HepG2 (cell line): ENCODE measurements around the gene KRTAP12-2. TPM values are rescaled to one million over a fixed set of nuclear protein-coding genes. Genes with fewer than 3 reads are reported as not detected.

Experiments
- KDM6A ChIP-seq: IDR thresholded peaks from 2 replicates; pipeline ENCODE4 v1.6.1; 2016; ENCODE audit warnings: low read depth
- KLF16 ChIP-seq, 2 experiments: sonication (generic) in 1 of 2; formaldehyde crosslinking in 1 of 2; IDR thresholded peaks; 2 replicates each; pipeline versions ENCODE4 v1.6.1 to v1.8.0; 2016 to 2023; ENCODE audit warnings: missing genetic modification reagents in 2 of 2, missing compliant biosample characterization in 1 of 2
- MNT ChIP-seq: fragments of 450-650 bp; IDR thresholded peaks from 2 replicates; pipeline ENCODE4 v1.6.1; 2016
- PRDM4 ChIP-seq: sonication (generic); formaldehyde crosslinking; IDR thresholded peaks from 2 replicates; pipeline ENCODE4 v1.9.0; 2021; ENCODE audit warnings: missing genetic modification reagents, borderline replicate concordance
- PRPF4 ChIP-seq: fragments of 200-400 bp; formaldehyde crosslinking; IDR thresholded peaks from 2 replicates; pipeline ENCODE4 v1.6.1; 2016; ENCODE audit warnings: low read length, low read depth; ENCODE audit not compliant: poor library complexity, severe bottlenecking
- REPIN1 ChIP-seq: sonication (generic); formaldehyde crosslinking; IDR thresholded peaks from 2 replicates; pipeline ENCODE4 v1.8.0; 2022; ENCODE audit warnings: missing genetic modification reagents, low read depth, mild to moderate bottlenecking, borderline replicate concordance
- SNAPC4 ChIP-seq: sonication (generic); formaldehyde crosslinking; IDR thresholded peaks from 2 replicates; pipeline ENCODE4 v1.4.0; 2020; ENCODE audit warnings: mild to moderate bottlenecking, missing genetic modification reagents
- YY1 ChIP-seq: IDR thresholded peaks from 2 replicates; pipeline ENCODE4 v1.6.1; 2011; ENCODE audit warnings: low read length, low read depth, moderate library complexity, mild to moderate bottlenecking; ENCODE audit not compliant: insufficient read depth, insufficient replicate concordance
- ZNF782 ChIP-seq: sonication (generic); formaldehyde crosslinking; IDR thresholded peaks from 2 replicates; pipeline ENCODE4 v1.4.0; 2020; ENCODE audit warnings: missing genetic modification reagents, mild to moderate bottlenecking, borderline replicate concordance
- ZSCAN21 ChIP-seq: sonication (generic); formaldehyde crosslinking; IDR thresholded peaks from 2 replicates; pipeline ENCODE4 v1.8.0; 2022; ENCODE audit warnings: mild to moderate bottlenecking, missing genetic modification reagents, moderate library complexity, borderline replicate concordance
- polyA plus RNA-seq, 8 experiments: library from polyadenylated mRNA; depleted of rRNA in 3 of 8; stranded (reverse) in 7 of 8; unstranded in 1 of 8; fragments of >200 nt; fragmentation: Illumina TruSeq in 4 of 8; extraction: Trizol in 4 of 8; gene quantifications; 2 replicates each; pipeline versions ENCODE4 v1.2.1 to v1.2.3, GENCODE V29; 2011 to 2016; ENCODE audit warnings: low read depth in 4 of 8, missing spikeins in 1 of 8, mixed read lengths in 1 of 8; ENCODE audit not compliant: insufficient read depth in 1 of 8
- total RNA-seq, 5 experiments: library from RNA; depleted of rRNA; stranded (reverse); fragments of >200 nt; fragmentation: Illumina TruSeq; extraction: Trizol; gene quantifications; 2 replicates each; pipeline ENCODE4 v1.2.3, GENCODE V29; 2016; ENCODE audit warnings: low read depth in 1 of 5
- TF ChIP-seq, protein P1 (sequence below): sonication (generic); formaldehyde crosslinking; IDR thresholded peaks from 2 replicates; pipeline ENCODE4 v1.4.0; 2020; ENCODE audit warnings: mild to moderate bottlenecking, missing genetic modification reagents
- TF ChIP-seq, protein P2 (sequence below): sonication (generic); formaldehyde crosslinking; IDR thresholded peaks from 2 replicates; pipeline ENCODE4 v1.4.0; 2020; ENCODE audit warnings: missing genetic modification reagents
- TF ChIP-seq, protein P3 (sequence below): sonication (generic); formaldehyde crosslinking; IDR thresholded peaks from 2 replicates; pipeline ENCODE4 v1.8.1; 2023; ENCODE audit warnings: missing genetic modification reagents, mild to moderate bottlenecking, borderline replicate concordance

KRTAP12-2 gene
- total and polyA plus RNA-seq, 2 of the 13 experiments (the other 11 are each of a cell fraction or from before 2014, with no cell fraction given): not detected

GRCh38 chr21:44700101-44701022, 33.6 kb upstream of the KRTAP12-2 start (continued):
- TF ChIP-seq SNAPC4 (no peak), ZSCAN21 (CRISPR knock-in tag) (no peak), KDM6A (CRISPR knock-in tag) (peak; percentile 69; the same call in 1 of the 2 replicates), KLF16 (CRISPR knock-in tag; IDR thresholded peaks at IDR 0.05) (peak in 1 of 2 experiments; percentile 62; a peak in 2 of 4 replicates), MNT (0 out of 2 replicates have a peak, but pooled peaks have one; percentile 34), REPIN1 (CRISPR knock-in tag) (no peak; the same call in 1 of the 2 replicates), PRDM4 (no peak), ZNF782 (no peak), PRPF4 (no peak), YY1 (no peak)
- TF ChIP-seq, protein P1, sequence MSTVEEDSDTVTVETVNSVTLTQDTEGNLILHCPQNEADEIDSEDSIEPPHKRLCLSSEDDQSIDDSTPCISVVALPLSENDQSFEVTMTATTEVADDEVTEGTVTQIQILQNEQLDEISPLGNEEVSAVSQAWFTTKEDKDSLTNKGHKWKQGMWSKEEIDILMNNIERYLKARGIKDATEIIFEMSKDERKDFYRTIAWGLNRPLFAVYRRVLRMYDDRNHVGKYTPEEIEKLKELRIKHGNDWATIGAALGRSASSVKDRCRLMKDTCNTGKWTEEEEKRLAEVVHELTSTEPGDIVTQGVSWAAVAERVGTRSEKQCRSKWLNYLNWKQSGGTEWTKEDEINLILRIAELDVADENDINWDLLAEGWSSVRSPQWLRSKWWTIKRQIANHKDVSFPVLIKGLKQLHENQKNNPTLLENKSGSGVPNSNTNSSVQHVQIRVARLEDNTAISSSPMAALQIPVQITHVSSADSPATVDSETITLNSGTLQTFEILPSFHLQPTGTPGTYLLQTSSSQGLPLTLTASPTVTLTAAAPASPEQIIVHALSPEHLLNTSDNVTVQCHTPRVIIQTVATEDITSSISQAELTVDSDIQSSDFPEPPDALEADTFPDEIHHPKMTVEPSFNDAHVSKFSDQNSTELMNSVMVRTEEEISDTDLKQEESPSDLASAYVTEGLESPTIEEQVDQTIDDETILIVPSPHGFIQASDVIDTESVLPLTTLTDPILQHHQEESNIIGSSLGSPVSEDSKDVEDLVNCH (CRISPR knock-in tag): no peak
- TF ChIP-seq, protein P2, sequence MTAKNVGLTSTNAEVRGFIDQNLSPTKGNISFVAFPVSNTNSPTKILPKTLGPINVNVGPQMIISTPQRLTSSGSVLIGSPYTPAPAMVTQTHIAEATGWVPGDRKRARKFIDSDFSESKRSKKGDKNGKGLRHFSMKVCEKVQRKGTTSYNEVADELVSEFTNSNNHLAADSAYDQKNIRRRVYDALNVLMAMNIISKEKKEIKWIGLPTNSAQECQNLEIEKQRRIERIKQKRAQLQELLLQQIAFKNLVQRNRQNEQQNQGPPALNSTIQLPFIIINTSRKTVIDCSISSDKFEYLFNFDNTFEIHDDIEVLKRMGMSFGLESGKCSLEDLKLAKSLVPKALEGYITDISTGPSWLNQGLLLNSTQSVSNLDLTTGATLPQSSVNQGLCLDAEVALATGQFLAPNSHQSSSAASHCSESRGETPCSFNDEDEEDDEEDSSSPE (CRISPR knock-in tag): peak; percentile 41; the same call in 1 of the 2 replicates
- TF ChIP-seq, protein P3, sequence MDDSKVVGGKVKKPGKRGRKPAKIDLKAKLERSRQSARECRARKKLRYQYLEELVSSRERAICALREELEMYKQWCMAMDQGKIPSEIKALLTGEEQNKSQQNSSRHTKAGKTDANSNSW (CRISPR knock-in tag): no peak
